GM19023 (cell line): ENCODE results near the gene CLIP4.

Experiments used
- ATAC-seq: cut with Tn5 transposase; IDR thresholded peaks from one replicate; pipeline ENCODE4 v1.9.1; 2021; ENCODE audit warnings: mild to moderate bottlenecking, moderate library complexity; ENCODE audit not compliant: unreplicated experiment

Gene CLIP4

GRCh38 chr2:29186817-29187216, 71.6 kb downstream of the CLIP4 start:
- no peak for ATAC-seq

GRCh38 chr2:29187926-29188325, 72.7 kb downstream of the CLIP4 start:
- no peak for ATAC-seq

GRCh38 chr2:29189052-29189451, 73.8 kb downstream of the CLIP4 start:
- no peak for ATAC-seq

GRCh38 chr2:29191817-29192216, 76.6 kb downstream of the CLIP4 start:
- ATAC-seq = no peak

- ATAC-seq = no peak
These were observed 77.3 kb downstream of the CLIP4 start for GRCh38 chr2:29192526-29192925.

- ATAC-seq = no peak
These were observed 77.9 kb downstream of the CLIP4 start for GRCh38 chr2:29193111-29193510.

- no peak for ATAC-seq
These were observed 78.5 kb downstream of the CLIP4 start for GRCh38 chr2:29193681-29194080.

- no peak for ATAC-seq
These were observed 80.6 kb downstream of the CLIP4 start for GRCh38 chr2:29195796-29196195.

GRCh38 chr2:29196792-29197788, 81.9 kb downstream of the CLIP4 start:
- ATAC-seq = no peak

- ATAC-seq = no peak
These were observed 86.8 kb downstream of the CLIP4 start for GRCh38 chr2:29201979-29202378.

- ATAC-seq = no peak
These were observed 87.7 kb downstream of the CLIP4 start for GRCh38 chr2:29202819-29203495.

GRCh38 chr2:29206941-29207340, 91.7 kb downstream of the CLIP4 start:
- ATAC-seq = no peak

GRCh38 chr2:29207352-29208148, 92.3 kb downstream of the CLIP4 start:
- no peak for ATAC-seq

- ATAC-seq = no peak
These were observed 94.3 kb downstream of the CLIP4 start for GRCh38 chr2:29209551-29209950.

GRCh38 chr2:29212009-29212408, 96.8 kb downstream of the CLIP4 start:
- ATAC-seq = no peak

GRCh38 chr2:29213888-29214291, 98.7 kb downstream of the CLIP4 start:
- ATAC-seq = no peak

- no peak for ATAC-seq
These were observed 99.9 kb downstream of the CLIP4 start for GRCh38 chr2:29215073-29215472.

GRCh38 chr2:29215739-29216608, 100.8 kb downstream of the CLIP4 start:
- no peak for ATAC-seq

- no peak for ATAC-seq
These were observed 101.3 kb downstream of the CLIP4 start for GRCh38 chr2:29216609-29216909.

- no peak for ATAC-seq
These were observed 102.9 kb downstream of the CLIP4 start for GRCh38 chr2:29218071-29218470.
